Transverse colon (tissue), 4 donors: ENCODE results near the gene ATMIN.

Experiments
- CTCF ChIP-seq, 5 experiments: fragments of 200-600 bp in 3 of 5; fragments of 450-650 bp in 2 of 5; sonication (generic) in 3 of 5; IDR thresholded peaks; 1 replicate in 2 of 5; 2 replicates in 3 of 5; pipeline ENCODE4 v1.5.1; 2016 to 2017; ENCODE audit warnings: antibody characterized with exemption in 5 of 5, inconsistent platforms in 3 of 5, mild to moderate bottlenecking in 2 of 5, moderate library complexity in 1 of 5
- EP300 ChIP-seq: sonication (generic); formaldehyde crosslinking; IDR thresholded peaks from one replicate; pipeline ENCODE4 v1.6.1; 2017; ENCODE audit warnings: antibody characterized with exemption, low read depth
- POLR2AphosphoS5 ChIP-seq, 3 donors: sonication (generic); formaldehyde crosslinking; IDR thresholded peaks; one replicate each; pipeline ENCODE4 v1.6.1; 2016; ENCODE audit warnings: antibody characterized with exemption in 3 of 3

- TF ChIP-seq CTCF (IDR thresholded peaks at IDR 0.05) (no peak), POLR2AphosphoS5 (IDR thresholded peaks at IDR 0.05) (no peak), EP300 (no peak)
These were observed 17.1 kb upstream of the ATMIN start for GRCh38 chr16:81018496-81018895.
